ENCODE data around the gene CRTC1. TPM values are rescaled to one million over a fixed set of nuclear protein-coding genes. Genes with fewer than 3 reads are reported as not detected.
A peak's percentile ranks its signal among the peaks of the same experiment; 100 is the strongest.
"Not testable (repeated sequence)": the region's sequence is repeated elsewhere in the genome, so short reads cannot be mapped to it uniquely, and the experiment has no call there.

CRTC1 gene
- total RNA-seq, 1 experiment from 2014 or later, result 4.1 TPM

- no peak for DNase-seq (ENCODE audit: low spot score)
Observed at GRCh38 chr19:18668744-18669523, 14.5 kb upstream of the CRTC1 start.

- no peak for DNase-seq (ENCODE audit: low spot score)
Observed at GRCh38 chr19:18669524-18669817, 14.0 kb upstream of the CRTC1 start.

GRCh38 chr19:18669883-18670282 lies 13.6 kb upstream of the CRTC1 start:
- no peak for DNase-seq (ENCODE audit: low spot score)

DNA sequence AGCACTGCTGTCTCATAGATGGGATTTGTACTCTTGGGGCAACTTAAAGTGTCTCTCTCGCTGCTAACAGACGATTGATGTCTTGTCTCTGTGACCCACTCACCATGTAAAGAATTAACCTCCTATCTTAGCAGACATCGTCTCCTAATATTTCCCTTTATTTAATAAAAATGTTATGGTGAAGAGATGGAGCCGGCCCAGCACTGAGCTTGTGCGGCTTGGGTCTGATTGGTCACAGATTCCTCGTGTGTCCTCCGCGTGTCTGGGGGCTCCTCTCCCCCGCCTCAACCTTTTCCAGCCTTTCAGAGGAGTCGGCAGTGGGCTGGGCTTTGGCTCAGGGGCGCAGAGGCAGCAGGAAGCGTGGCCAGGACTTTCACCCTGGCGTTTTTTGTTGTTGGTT lies 13.2 kb upstream of the CRTC1 start:
- no peak for DNase-seq (ENCODE audit: low spot score)

- DNase-seq (ENCODE audit: low spot score), result no peak
Observed at GRCh38 chr19:18671303-18672043, 12.0 kb upstream of the CRTC1 start.

- no peak for DNase-seq (ENCODE audit: low spot score)
Observed at GRCh38 chr19:18672044-18672451, 11.4 kb upstream of the CRTC1 start.

DNA sequence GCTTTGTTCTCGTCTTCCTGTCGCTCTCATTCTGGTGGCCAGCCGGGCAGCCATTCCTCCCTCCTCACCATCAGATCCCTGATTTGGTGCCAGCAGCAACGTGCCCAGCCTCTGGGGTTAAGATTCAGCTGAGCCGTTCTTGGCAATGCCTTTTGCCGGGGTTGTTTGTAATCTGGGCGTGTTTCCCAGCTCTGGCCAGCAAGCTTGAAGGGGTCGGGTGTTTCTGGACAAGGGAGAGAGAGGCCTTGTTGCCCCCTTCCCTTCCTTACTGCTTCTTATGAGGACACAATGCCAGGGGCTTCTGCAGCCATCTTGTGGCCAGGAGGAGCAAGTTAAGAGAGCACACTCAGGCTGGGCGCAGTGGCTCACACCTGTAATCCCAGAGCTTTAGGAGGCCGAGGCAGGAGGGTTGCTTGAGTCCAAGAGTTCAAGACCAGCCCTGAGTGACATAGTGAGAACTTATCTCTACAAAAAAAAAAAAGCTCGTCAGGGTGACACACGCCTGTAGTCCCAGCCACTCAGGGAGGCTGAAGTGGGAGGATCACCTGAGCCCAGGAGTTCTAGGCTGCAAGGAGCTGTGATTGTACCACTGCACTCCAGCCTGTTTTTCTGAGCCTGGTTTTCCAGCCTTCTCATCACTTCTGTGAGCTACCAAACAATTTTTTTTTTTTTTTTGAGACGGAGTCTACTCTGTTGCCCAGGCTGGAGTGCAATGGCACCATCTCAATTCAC lies 10.7 kb upstream of the CRTC1 start:
- DNase-seq (ENCODE audit: low spot score), result peak; percentile 29

DNA sequence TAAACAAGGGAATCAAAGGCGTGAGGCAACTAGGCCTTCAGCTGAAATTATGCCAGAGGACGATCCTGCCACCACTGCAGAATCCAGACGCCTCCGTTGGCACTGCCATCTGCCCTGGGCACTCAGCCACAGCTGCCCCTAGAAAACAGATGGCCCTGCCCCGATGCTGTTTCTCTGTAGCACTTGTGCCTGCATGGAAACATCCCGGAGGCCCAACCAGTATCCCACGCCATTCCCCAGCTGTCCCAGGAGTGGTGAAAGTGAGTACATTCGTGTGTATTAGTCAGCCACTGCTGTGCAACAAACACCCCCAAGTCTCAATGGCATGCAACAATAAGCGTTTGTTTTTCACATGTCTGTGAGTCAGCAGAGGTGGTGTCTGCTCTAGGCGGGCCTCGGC lies 8.9 kb upstream of the CRTC1 start:
- DNase-seq (ENCODE audit: low spot score), result no peak

GRCh38 chr19:18675779-18676178 lies 7.7 kb upstream of the CRTC1 start:
- DNase-seq (ENCODE audit: low spot score), result no peak

GRCh38 chr19:18676692-18677091 lies 6.8 kb upstream of the CRTC1 start:
- no peak for DNase-seq (ENCODE audit: low spot score)

DNA sequence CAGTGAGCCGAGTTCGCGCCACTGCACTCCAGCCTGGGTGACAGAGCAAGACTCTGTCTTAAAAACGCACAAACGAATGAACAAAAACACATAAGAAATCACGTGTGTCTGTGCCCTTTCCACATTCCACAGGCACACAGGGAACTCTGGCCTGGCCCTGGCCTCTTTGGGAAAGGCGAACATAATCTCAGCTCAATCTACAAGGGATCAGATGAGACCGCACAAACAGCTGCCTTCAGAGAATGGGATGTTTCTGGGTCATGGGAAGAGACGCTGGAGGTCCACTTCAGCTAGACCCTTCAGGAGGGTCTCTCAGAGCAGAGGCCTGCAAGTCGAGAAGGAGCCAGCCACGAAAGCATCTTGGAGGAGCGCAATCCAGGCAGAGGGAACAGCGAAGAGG lies 6.3 kb upstream of the CRTC1 start:
- DNase-seq (ENCODE audit: low spot score), result no peak

DNA sequence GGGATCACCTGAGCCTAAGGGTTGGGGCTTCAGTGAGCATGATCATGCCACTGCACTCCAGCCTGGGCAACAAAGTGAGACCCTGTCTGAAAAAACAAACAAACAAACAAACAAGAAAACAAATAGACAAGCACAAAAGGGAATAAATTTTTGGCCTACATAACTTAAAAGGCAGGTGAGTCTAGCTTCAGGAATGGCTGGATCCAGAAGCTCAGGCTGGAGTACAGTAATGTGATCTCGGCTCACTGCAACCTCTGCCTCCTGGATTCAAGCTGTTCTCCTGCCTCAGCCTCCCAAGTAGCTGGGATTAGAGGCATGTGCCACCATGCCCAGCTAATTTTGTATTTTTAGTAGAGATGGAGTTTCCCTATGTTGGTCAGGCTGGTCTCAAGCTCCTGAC lies 3.3 kb upstream of the CRTC1 start:
- DNase-seq (ENCODE audit: low spot score), result not testable (repeated sequence)

DNA sequence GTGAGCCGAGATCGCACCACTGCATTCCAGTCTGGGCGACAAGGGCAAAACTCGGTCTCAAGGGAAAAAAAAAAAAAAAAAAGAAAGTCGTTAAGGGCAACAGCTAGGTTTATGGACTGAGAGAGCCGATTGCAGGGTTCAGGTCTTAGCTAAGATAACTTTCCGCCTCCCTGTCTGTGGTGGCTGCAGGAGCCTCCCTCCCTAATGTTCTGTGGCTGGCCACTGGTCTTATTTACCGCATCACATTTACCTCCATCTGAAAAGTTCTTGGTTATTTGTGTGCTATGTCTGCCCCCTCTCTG lies 722 bp upstream of the CRTC1 start:
- DNase-seq (ENCODE audit: low spot score), result no peak

DNA sequence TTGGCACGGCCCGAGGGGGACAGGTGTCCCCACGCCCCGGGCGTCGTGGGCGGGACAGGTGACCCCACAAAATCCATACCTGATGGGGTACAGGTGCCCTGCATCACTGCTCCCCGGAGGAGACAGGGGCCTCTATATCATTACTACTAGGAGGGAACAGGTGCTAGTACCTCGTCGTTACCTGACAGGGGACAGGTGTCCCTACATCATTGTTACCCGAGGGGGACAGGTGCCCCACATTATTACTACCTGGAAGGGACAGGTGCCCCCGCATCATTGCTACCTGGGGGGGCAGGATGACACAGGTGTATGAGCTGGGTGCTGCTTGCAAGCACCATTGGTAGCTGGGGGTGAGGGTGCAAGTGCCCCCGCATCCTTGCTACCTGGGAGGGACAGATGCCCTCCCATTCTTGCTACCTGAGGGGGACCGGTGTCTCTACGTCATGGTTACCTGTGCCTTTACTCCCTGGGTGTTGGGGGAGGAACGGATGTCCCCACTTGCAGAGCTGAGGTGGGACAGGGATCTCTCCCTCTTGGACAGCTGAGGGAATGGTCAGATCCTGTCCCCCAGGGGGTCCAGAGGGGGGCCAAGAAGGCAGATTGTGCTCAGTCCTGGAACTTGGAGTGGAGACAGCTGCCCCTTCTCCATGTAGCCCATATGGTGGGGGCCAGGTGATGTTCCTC lies 620 bp downstream of the CRTC1 start:
- no peak for DNase-seq (ENCODE audit: low spot score)

DNA sequence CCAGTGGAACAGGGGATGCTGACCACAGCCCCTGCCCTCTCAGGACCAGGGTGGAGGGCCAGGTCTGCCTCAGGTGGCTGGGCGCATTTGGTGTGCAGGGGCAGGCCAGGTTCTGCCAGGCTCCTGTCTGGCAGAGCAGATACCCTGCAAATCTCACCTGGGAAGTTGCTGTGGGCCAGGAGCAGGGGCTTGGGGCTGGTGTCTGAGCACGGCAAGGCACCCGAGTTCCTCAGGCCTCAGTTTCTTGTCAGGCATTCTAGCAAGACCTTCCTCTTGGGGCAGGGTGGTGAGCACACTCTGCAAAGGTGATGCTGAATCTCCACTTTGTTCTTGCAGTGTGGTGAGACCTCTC lies 1.1 kb downstream of the CRTC1 start:
- no peak for DNase-seq (ENCODE audit: low spot score)

GRCh38 chr19:18685597-18686190 lies 2.2 kb downstream of the CRTC1 start:
- no peak for DNase-seq (ENCODE audit: low spot score)

DNA sequence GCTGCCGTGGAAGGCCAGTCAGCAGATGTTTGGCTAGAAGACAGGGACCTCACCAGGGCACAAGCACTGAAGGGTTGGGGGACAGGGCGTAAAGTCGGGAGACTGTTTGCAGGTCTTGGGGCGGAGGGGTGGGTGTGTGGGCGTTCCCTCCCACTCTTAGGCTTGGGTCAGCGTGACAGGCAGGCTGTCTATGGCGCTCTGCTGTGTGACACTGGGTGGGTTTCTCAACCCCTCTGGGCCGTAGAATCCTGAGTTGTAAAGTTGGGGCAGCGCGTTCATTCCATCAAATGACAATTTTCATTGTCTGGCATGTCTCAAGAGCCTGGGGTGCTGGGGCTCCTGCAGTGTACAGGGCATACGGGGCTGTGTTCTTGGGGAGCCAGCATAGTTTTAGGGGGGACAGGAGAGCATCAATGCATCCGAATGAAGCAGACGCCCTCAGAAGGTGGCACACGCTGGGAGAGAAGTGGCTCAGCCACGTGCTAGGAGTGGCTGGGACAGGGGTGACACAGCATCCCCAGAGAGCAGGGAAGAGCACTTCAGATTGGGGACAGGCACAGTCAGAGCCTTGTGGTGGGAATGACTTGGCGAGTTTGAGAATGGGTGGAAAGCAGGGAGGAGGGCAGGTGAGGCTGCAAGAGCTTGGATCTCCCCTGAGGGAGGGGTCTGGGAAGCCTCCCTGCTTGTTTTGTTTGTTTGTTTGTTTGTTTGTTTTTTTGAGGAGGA lies 4.4 kb downstream of the CRTC1 start:
- no peak for DNase-seq (ENCODE audit: low spot score)

DNA sequence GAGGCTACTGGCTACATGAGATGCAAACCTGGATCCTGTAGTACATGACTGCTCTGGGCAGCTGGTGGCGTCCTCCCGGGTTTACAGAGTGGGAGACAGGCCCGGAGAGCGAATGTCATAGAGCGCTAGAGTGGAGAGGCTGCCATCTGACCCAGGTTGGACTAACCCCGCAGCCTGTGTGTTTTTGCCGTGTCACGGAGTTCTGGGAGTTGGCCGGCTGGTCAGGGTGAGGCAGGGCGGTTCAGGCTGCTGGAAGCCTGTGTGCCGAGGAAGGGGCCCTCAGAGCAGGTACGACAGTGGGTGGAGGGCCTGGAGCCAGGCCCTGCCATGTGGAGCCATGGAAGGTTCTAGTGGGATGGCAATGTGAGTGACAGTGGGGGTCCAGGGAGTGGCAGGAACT lies 12.5 kb downstream of the CRTC1 start:
- peak; percentile 8 for DNase-seq (ENCODE audit: low spot score)

DNA sequence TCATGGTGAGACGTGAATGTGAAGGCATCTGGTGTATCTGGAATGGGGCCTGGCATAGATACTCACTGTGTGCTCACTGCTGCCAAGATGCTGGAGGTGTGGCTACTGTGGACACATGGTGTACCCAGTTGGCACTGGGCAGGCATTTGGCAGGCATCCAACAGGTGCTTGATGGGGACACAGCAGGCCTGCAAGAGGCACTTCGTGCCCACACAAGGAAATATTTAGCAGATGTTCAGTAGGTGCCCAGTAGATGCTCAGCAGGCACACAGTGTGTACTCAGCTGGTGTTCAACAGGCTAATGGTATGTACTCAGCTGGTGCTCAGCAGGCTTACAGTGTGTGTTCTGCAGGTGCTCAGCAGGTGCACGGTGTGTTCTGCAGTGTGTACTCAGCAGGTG lies 14.2 kb downstream of the CRTC1 start:
- peak; percentile 32 for DNase-seq (ENCODE audit: low spot score)

- DNase-seq (ENCODE audit: low spot score), result no peak
Observed at GRCh38 chr19:18698321-18699167, 15.1 kb downstream of the CRTC1 start.

All from HT-29 (cell line).